GM21360 (cell line): ENCODE measurements around the gene MTFR1L.

Source experiments
- ATAC-seq: cut with Tn5 transposase; IDR thresholded peaks from one replicate; pipeline ENCODE4 v1.9.1; 2021; ENCODE audit warnings: mild to moderate bottlenecking, moderate library complexity; ENCODE audit not compliant: unreplicated experiment

The MTFR1L gene

GRCh38 chr1:25790472-25790871 is 29.3 kb upstream of the MTFR1L start:
- no peak for ATAC-seq

GRCh38 chr1:25792115-25792514 is 27.6 kb upstream of the MTFR1L start:
- ATAC-seq = no peak

- no peak for ATAC-seq
Observed at GRCh38 chr1:25793585-25794170, 26.1 kb upstream of the MTFR1L start.

GRCh38 chr1:25794325-25794724 is 25.4 kb upstream of the MTFR1L start:
- ATAC-seq = no peak

- no peak for ATAC-seq
Observed at GRCh38 chr1:25795211-25795610, 24.5 kb upstream of the MTFR1L start.

- ATAC-seq = no peak
Observed at GRCh38 chr1:25795946-25796810, 23.6 kb upstream of the MTFR1L start.

- no peak for ATAC-seq
Observed at GRCh38 chr1:25796811-25797458, 22.8 kb upstream of the MTFR1L start.

- no peak for ATAC-seq
Observed at GRCh38 chr1:25797939-25798338, 21.8 kb upstream of the MTFR1L start.

GRCh38 chr1:25798666-25799351 is 20.9 kb upstream of the MTFR1L start:
- no peak for ATAC-seq

- ATAC-seq = no peak
Observed at GRCh38 chr1:25799352-25799934, 20.3 kb upstream of the MTFR1L start.

- ATAC-seq = no peak
Observed at GRCh38 chr1:25799935-25800702, 19.6 kb upstream of the MTFR1L start, which contains the start of gene SELENON. SELENON (plus strand) TSS chr1:25800193; CDS start chr1:25800231, 38 bp downstream.

GRCh38 chr1:25800703-25801377 is 18.9 kb upstream of the MTFR1L start:
- ATAC-seq = no peak

GRCh38 chr1:25802915-25803314 is 16.8 kb upstream of the MTFR1L start:
- ATAC-seq = no peak

GRCh38 chr1:25803368-25803767 is 16.4 kb upstream of the MTFR1L start:
- ATAC-seq = no peak

- ATAC-seq = no peak
Observed at GRCh38 chr1:25804244-25804963, 15.3 kb upstream of the MTFR1L start.

- ATAC-seq = no peak
Observed at GRCh38 chr1:25804964-25805862, 14.5 kb upstream of the MTFR1L start.

GRCh38 chr1:25805863-25806225 is 13.9 kb upstream of the MTFR1L start:
- ATAC-seq = no peak

GRCh38 chr1:25806418-25806817 is 13.3 kb upstream of the MTFR1L start:
- no peak for ATAC-seq
